WTC11 (cell line): ENCODE measurements around the gene EPHA2. TPM values are rescaled to one million over a fixed set of nuclear protein-coding genes. Genes with fewer than 3 reads are reported as not detected.

ENCODE experiments used
- ATAC-seq: fragments of 200-7000 bp; cut with Tn5 transposase; 2 replicates; pipeline ENCODE4 v1.10.0; 2021; ENCODE audit warnings: mild to moderate bottlenecking, moderate library complexity
- CTCF ChIA-PET: fragments of 300-600 bp; sonication (Branson Sonifier 250); formaldehyde crosslinking; loops from one replicate; lab custom pipeline; 2021; ENCODE audit warnings: antibody characterized with exemption; lab: Charles Lee
- POLR2A ChIA-PET: fragments of 350-600 bp; sonication (Branson Sonifier 250); formaldehyde crosslinking; loops from one replicate; lab custom pipeline; 2021; ENCODE audit warnings: antibody characterized with exemption; lab: Charles Lee
- DNase-seq: peaks from one replicate; pipeline ENCODE4 v3.0.0; 2021; ENCODE audit warnings: low spot score
- H3K27ac Mint-ChIP-seq: 2 replicates; pipeline ENCODE4 v1.8.0; 2021; ENCODE audit warnings: mixed read lengths
- H3K27me3 Mint-ChIP-seq: 2 replicates; pipeline ENCODE4 v1.8.0; 2021; ENCODE audit warnings: low read depth, mild to moderate bottlenecking, moderate library complexity, mixed read lengths
- H3K36me3 Mint-ChIP-seq: 2 replicates; pipeline ENCODE4 v1.8.0; 2021; ENCODE audit warnings: mixed read lengths
- H3K4me1 Mint-ChIP-seq: 2 replicates; pipeline ENCODE4 v1.8.0; 2022; ENCODE audit warnings: mixed read lengths
- H3K4me3 Mint-ChIP-seq: 2 replicates; pipeline ENCODE4 v1.8.0; 2021; ENCODE audit warnings: mild to moderate bottlenecking, moderate library complexity, mixed read lengths
- H3K9me3 Mint-ChIP-seq: 2 replicates; pipeline ENCODE4 v1.8.0; 2021; ENCODE audit warnings: mixed read lengths
- CTCF ChIP-seq: fragments of 200-600 bp; IDR thresholded peaks from 2 replicates; pipeline ENCODE4 v1.8.0; 2022; ENCODE audit warnings: antibody characterized with exemption
- E2F5 ChIP-seq: sonication (generic); formaldehyde crosslinking; IDR thresholded peaks from 2 replicates; pipeline ENCODE4 v1.8.1; 2022; ENCODE audit warnings: mild to moderate bottlenecking, moderate library complexity, missing genetic modification reagents
- HMGXB4 ChIP-seq: sonication (generic); formaldehyde crosslinking; IDR thresholded peaks from 2 replicates; pipeline ENCODE4 v1.8.1; 2023; ENCODE audit warnings: mild to moderate bottlenecking, moderate library complexity, missing genetic modification reagents
- JUN ChIP-seq: sonication (generic); formaldehyde crosslinking; IDR thresholded peaks from 2 replicates; pipeline ENCODE4 v1.8.0; 2023; ENCODE audit warnings: mild to moderate bottlenecking, missing genetic modification reagents
- NR2C2 ChIP-seq: sonication (generic); formaldehyde crosslinking; IDR thresholded peaks from 2 replicates; pipeline ENCODE4 v1.8.0; 2022; ENCODE audit warnings: mild to moderate bottlenecking, missing genetic modification reagents
- SP1 ChIP-seq: sonication (generic); formaldehyde crosslinking; conservative IDR thresholded peaks from 2 replicates; pipeline ENCODE4 v1.8.1; 2022; ENCODE audit warnings: missing genetic modification reagents
- TCF7 ChIP-seq: sonication (generic); formaldehyde crosslinking; IDR thresholded peaks from 2 replicates; pipeline ENCODE4 v1.8.0; 2022; ENCODE audit warnings: mild to moderate bottlenecking, low read depth, missing genetic modification reagents, moderate library complexity
- TEAD4 ChIP-seq: sonication (generic); formaldehyde crosslinking; IDR thresholded peaks from 2 replicates; pipeline ENCODE4 v1.8.0; 2022; ENCODE audit warnings: mild to moderate bottlenecking, missing genetic modification reagents
- ZNF232 ChIP-seq: sonication (generic); formaldehyde crosslinking; IDR thresholded peaks from 2 replicates; pipeline ENCODE4 v1.8.0; 2022; ENCODE audit warnings: mild to moderate bottlenecking, missing genetic modification reagents
- ZNF423 ChIP-seq: fragments of 250-450 bp; sonication (Bioruptor Pico); IDR thresholded peaks from 2 replicates; pipeline ENCODE4 v2.1.2; 2022; ENCODE audit warnings: mild to moderate bottlenecking, moderate library complexity
- ZNF671 ChIP-seq: fragments of 250-450 bp; sonication (Bioruptor Pico); IDR thresholded peaks from 2 replicates; pipeline ENCODE4 v1.8.0; 2021; ENCODE audit warnings: mild to moderate bottlenecking
- total RNA-seq: library from RNA; stranded (reverse); gene quantifications from 3 replicates; pipeline ENCODE4 v1.2.3, GENCODE V29; 2021
- TF ChIP-seq, protein P1 (sequence below): fragments of 250-450 bp; sonication (Bioruptor Pico); IDR thresholded peaks from 2 replicates; pipeline ENCODE4 v1.9.0; 2021; ENCODE audit warnings: mild to moderate bottlenecking, borderline replicate concordance
- TF ChIP-seq, protein P2 (sequence below): sonication (generic); formaldehyde crosslinking; conservative IDR thresholded peaks from 2 replicates; pipeline ENCODE4 v1.8.1; 2023; ENCODE audit warnings: mild to moderate bottlenecking, low read depth, missing genetic modification reagents, moderate library complexity
- TF ChIP-seq, protein P3 (sequence below): fragments of 250-450 bp; sonication (Bioruptor Pico); IDR thresholded peaks from 2 replicates; pipeline ENCODE4 v1.8.0; 2021; ENCODE audit warnings: mild to moderate bottlenecking
- TF ChIP-seq, protein P4 (sequence below): sonication (generic); formaldehyde crosslinking; conservative IDR thresholded peaks from 2 replicates; pipeline ENCODE4 v1.8.1; 2022; ENCODE audit warnings: mild to moderate bottlenecking, missing genetic modification reagents

EPHA2 gene
- total RNA-seq, 1 experiment from 2014 or later = 44.4 TPM

DNA sequence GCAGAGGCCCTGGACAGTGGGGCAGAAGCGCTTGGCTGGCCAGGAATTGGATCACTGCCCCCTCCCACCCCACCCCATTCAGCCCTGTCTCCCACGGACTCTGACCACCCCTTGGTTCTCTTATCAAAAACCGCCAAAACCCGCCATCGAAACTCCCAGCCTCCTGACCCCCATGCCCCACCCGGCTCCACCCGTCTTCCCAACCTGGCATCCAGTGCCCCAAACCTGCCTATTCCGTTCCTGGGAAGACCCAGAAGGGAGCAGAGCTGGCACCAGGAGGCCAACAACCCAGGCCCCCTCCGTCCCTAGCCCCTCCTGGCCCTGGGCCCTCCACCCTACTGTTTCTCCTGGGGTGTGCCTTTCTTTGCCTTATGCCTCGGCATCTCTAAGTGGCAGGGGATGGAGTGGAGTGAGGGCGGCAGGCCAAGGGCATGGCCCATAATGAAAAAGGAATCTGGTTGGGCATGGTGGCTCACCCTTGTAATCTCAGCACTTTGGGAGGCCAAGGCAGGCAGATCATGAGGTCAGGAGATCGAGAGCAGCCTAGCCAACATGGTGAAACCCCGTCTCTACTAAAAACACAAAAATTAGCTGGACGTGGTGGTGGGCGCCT lies 16.5 kb upstream of the EPHA2 start:
- Mint-ChIP-seq H3K4me3 (no peak overlapping the region), H3K27ac (no peak overlapping the region), H3K36me3 (no peaks in the 10 kb centered on the region), H3K4me1 (peaks cover 22% of the 10 kb centered on the region), H3K9me3 (no peaks in the 10 kb centered on the region), H3K27me3 (no peaks in the 10 kb centered on the region)
- CTCF ChIA-PET = interaction anchor here (1.4 kb wide), 2 partner anchors 90 to 94 kb away, joined by 4 to 7 read pairs; no protein-coding TSS in a partner anchor
- POLR2A ChIA-PET = no interaction called here
- ATAC-seq (no peak), DNase-seq (no peak)
- no peak for TF ChIP-seq TCF7
- TF ChIP-seq, protein P1, sequence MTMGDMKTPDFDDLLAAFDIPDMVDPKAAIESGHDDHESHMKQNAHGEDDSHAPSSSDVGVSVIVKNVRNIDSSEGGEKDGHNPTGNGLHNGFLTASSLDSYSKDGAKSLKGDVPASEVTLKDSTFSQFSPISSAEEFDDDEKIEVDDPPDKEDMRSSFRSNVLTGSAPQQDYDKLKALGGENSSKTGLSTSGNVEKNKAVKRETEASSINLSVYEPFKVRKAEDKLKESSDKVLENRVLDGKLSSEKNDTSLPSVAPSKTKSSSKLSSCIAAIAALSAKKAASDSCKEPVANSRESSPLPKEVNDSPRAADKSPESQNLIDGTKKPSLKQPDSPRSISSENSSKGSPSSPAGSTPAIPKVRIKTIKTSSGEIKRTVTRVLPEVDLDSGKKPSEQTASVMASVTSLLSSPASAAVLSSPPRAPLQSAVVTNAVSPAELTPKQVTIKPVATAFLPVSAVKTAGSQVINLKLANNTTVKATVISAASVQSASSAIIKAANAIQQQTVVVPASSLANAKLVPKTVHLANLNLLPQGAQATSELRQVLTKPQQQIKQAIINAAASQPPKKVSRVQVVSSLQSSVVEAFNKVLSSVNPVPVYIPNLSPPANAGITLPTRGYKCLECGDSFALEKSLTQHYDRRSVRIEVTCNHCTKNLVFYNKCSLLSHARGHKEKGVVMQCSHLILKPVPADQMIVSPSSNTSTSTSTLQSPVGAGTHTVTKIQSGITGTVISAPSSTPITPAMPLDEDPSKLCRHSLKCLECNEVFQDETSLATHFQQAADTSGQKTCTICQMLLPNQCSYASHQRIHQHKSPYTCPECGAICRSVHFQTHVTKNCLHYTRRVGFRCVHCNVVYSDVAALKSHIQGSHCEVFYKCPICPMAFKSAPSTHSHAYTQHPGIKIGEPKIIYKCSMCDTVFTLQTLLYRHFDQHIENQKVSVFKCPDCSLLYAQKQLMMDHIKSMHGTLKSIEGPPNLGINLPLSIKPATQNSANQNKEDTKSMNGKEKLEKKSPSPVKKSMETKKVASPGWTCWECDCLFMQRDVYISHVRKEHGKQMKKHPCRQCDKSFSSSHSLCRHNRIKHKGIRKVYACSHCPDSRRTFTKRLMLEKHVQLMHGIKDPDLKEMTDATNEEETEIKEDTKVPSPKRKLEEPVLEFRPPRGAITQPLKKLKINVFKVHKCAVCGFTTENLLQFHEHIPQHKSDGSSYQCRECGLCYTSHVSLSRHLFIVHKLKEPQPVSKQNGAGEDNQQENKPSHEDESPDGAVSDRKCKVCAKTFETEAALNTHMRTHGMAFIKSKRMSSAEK = no peak
- TF ChIP-seq, protein P2, sequence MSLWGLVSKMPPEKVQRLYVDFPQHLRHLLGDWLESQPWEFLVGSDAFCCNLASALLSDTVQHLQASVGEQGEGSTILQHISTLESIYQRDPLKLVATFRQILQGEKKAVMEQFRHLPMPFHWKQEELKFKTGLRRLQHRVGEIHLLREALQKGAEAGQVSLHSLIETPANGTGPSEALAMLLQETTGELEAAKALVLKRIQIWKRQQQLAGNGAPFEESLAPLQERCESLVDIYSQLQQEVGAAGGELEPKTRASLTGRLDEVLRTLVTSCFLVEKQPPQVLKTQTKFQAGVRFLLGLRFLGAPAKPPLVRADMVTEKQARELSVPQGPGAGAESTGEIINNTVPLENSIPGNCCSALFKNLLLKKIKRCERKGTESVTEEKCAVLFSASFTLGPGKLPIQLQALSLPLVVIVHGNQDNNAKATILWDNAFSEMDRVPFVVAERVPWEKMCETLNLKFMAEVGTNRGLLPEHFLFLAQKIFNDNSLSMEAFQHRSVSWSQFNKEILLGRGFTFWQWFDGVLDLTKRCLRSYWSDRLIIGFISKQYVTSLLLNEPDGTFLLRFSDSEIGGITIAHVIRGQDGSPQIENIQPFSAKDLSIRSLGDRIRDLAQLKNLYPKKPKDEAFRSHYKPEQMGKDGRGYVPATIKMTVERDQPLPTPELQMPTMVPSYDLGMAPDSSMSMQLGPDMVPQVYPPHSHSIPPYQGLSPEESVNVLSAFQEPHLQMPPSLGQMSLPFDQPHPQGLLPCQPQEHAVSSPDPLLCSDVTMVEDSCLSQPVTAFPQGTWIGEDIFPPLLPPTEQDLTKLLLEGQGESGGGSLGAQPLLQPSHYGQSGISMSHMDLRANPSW (CRISPR knock-in tag) = no peak
- TF ChIP-seq SP1 (CRISPR knock-in tag) = no peak
- TF ChIP-seq, protein P3, sequence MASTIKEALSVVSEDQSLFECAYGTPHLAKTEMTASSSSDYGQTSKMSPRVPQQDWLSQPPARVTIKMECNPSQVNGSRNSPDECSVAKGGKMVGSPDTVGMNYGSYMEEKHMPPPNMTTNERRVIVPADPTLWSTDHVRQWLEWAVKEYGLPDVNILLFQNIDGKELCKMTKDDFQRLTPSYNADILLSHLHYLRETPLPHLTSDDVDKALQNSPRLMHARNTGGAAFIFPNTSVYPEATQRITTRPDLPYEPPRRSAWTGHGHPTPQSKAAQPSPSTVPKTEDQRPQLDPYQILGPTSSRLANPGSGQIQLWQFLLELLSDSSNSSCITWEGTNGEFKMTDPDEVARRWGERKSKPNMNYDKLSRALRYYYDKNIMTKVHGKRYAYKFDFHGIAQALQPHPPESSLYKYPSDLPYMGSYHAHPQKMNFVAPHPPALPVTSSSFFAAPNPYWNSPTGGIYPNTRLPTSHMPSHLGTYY (CRISPR knock-in tag) = no peak
- TF ChIP-seq, protein P4, sequence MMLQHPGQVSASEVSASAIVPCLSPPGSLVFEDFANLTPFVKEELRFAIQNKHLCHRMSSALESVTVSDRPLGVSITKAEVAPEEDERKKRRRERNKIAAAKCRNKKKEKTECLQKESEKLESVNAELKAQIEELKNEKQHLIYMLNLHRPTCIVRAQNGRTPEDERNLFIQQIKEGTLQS (CRISPR knock-in tag) = no peak
- no peak for TF ChIP-seq ZNF671
- TF ChIP-seq NR2C2 = no peak
- no peak for TF ChIP-seq CTCF
- no peak for TF ChIP-seq ZNF423 (CRISPR knock-in tag)

GRCh38 chr1:16171314-16172151 lies 15.7 kb upstream of the EPHA2 start:
- CTCF ChIA-PET = interaction anchor here (0.6 to 1.4 kb wide), 3 partner anchors 25 to 93 kb away, joined by 3 to 7 read pairs (median 4); no protein-coding TSS in a partner anchor
- H3K27me3 Mint-ChIP-seq = no peaks in the 10 kb centered on the region
- POLR2A ChIA-PET = no interaction called here
- H3K36me3 Mint-ChIP-seq = no peaks in the 10 kb centered on the region
- H3K4me3 Mint-ChIP-seq = no peak overlapping the region
- H3K27ac Mint-ChIP-seq = no peak overlapping the region
- H3K9me3 Mint-ChIP-seq = no peaks in the 10 kb centered on the region
- DNase-seq (no peak), ATAC-seq (no peak)
- peaks cover 28% of the 10 kb centered on the region for H3K4me1 Mint-ChIP-seq
- no peak for TF ChIP-seq ZNF232
- TF ChIP-seq, protein P3 (CRISPR knock-in tag) = no peak
- no peak for TF ChIP-seq HMGXB4
- no peak for TF ChIP-seq TEAD4
- TF ChIP-seq JUN (CRISPR knock-in tag) = no peak
- no peak for TF ChIP-seq CTCF
- TF ChIP-seq E2F5 (CRISPR knock-in tag) = no peak
